Fibroblast of mammary gland (primary cell): ENCODE results near the gene GZMB.

ENCODE experiments used
- DNase-seq: peaks from one replicate; pipeline ENCODE4 v3.0.0-alpha.2; 2010; ENCODE audit warnings: low read depth
- H3K4me3 ChIP-seq: 2 replicates; pipeline ENCODE4 v1.5.1; 2011; ENCODE audit warnings: low read depth, mild to moderate bottlenecking, low read length, moderate library complexity; ENCODE audit not compliant: control insufficient read depth
- CTCF ChIP-seq: conservative IDR thresholded peaks from 2 replicates; pipeline ENCODE4 v1.5.1; 2011; ENCODE audit warnings: low read depth, low read length, inconsistent platforms; ENCODE audit not compliant: control insufficient read depth, insufficient read depth

GZMB gene

GRCh38 chr14:24634158-24634557 is at the start of gene GZMB:
Gene GZMB (minus strand): TSS chr14:24634190. CDS start chr14:24634160, 30 bp downstream.
- TF ChIP-seq CTCF, result no peak
- DNase-seq, result peak; percentile 12
- H3K4me3 ChIP-seq, result no peak within 1 kb of the TSS

GRCh38 chr14:24681056-24681455 is 47.1 kb upstream of the GZMB start:
- no peak overlapping the region for H3K4me3 ChIP-seq
- DNase-seq, result no peak
- TF ChIP-seq CTCF, result no peak

GRCh38 chr14:24680516-24680915 is 46.5 kb upstream of the GZMB start:
- no peak for DNase-seq
- no peak for TF ChIP-seq CTCF
- no peak overlapping the region for H3K4me3 ChIP-seq

- no peak for DNase-seq
- no peak overlapping the region for H3K4me3 ChIP-seq
- TF ChIP-seq CTCF, result no peak
Observed at GRCh38 chr14:24679248-24679961, 45.4 kb upstream of the GZMB start.

- peak; percentile 99 for TF ChIP-seq CTCF
- peak; percentile 89 for DNase-seq
- peak overlapping the region; percentile 6 for H3K4me3 ChIP-seq
Observed at GRCh38 chr14:24678801-24679247, 44.8 kb upstream of the GZMB start.

GRCh38 chr14:24677956-24678355 is 44.0 kb upstream of the GZMB start:
- no peak for TF ChIP-seq CTCF
- no peak for DNase-seq
- no peak overlapping the region for H3K4me3 ChIP-seq
